Panc1 (cell line): ENCODE measurements around the gene MSI2. TPM values are rescaled to one million over a fixed set of nuclear protein-coding genes. Genes with fewer than 3 reads are reported as not detected.

Experiments used
- ATAC-seq: fragments of 200-7000 bp; cut with Tn5 transposase; 2 replicates; pipeline ENCODE4 v1.9.1; 2020; ENCODE audit warnings: mild to moderate bottlenecking, moderate library complexity
- BruUV-seq: library from RNA; stranded (reverse); fragments of 400-500 nt; replicated peaks from 2 replicates; lab custom pipeline; 2021; lab: Mats Ljungman, UMichigan
- CTCF ChIA-PET: fragments of 300-600 bp; sonication (Branson Sonifier 250); formaldehyde crosslinking; loops from one replicate; lab custom pipeline; 2022; ENCODE audit warnings: antibody characterized with exemption; lab: Charles Lee
- POLR2A ChIA-PET: fragments of 300-600 bp; sonication (Branson Sonifier 250); formaldehyde crosslinking; loops from one replicate; lab custom pipeline; 2022; ENCODE audit warnings: antibody characterized with exemption; lab: Charles Lee
- DNase-seq: peaks from one replicate; pipeline ENCODE4 v3.0.0-alpha.2; 2010; ENCODE audit warnings: low read depth, low spot score
- H3K27ac ChIP-seq: 2 replicates; pipeline ENCODE4 v1.5.1; 2011; ENCODE audit warnings: mild to moderate bottlenecking, low read length, inconsistent platforms
- H3K27me3 ChIP-seq: fragments of 200-500 bp; sonication (Bioruptor generic); 2 replicates; pipeline ENCODE4 v1.6.0; 2014; ENCODE audit warnings: low read length, inconsistent platforms; ENCODE audit not compliant: control insufficient read depth, insufficient read depth
- H3K36me3 ChIP-seq: fragments of 200-500 bp; sonication (Bioruptor generic); 2 replicates; pipeline ENCODE4 v1.5.1; 2014; ENCODE audit warnings: inconsistent platforms, mild to moderate bottlenecking, low read length, moderate library complexity; ENCODE audit not compliant: control insufficient read depth, insufficient read depth
- H3K4me1 ChIP-seq: 2 replicates; pipeline ENCODE4 v1.5.1; 2011; ENCODE audit warnings: inconsistent platforms, mild to moderate bottlenecking, low read length, moderate library complexity; ENCODE audit not compliant: control insufficient read depth, insufficient read depth
- H3K4me3 ChIP-seq, 2 experiments: 2 replicates each; pipeline ENCODE4 v1.5.1; 2011 to 2012; ENCODE audit warnings: low read depth in 2 of 2, low read length in 2 of 2, mild to moderate bottlenecking in 2 of 2, inconsistent platforms in 1 of 2, moderate library complexity in 1 of 2
- H3K9me3 ChIP-seq: fragments of 200-500 bp; sonication (Bioruptor generic); 2 replicates; pipeline ENCODE4 v1.5.1; 2014; ENCODE audit warnings: low read depth, mild to moderate bottlenecking, inconsistent platforms, low read length, moderate library complexity; ENCODE audit not compliant: control insufficient read depth, insufficient read depth
- POLR2AphosphoS5 ChIP-seq: IDR thresholded peaks from 2 replicates; pipeline ENCODE4 v1.6.1; 2012; ENCODE audit warnings: mild to moderate bottlenecking, low read depth, low read length, moderate library complexity
- SIN3A ChIP-seq: IDR thresholded peaks from 2 replicates; pipeline ENCODE4 v1.6.1; 2012; ENCODE audit warnings: low read depth, mild to moderate bottlenecking, low read length, moderate library complexity, borderline replicate concordance; ENCODE audit not compliant: insufficient read depth
- TCF7L2 ChIP-seq: IDR thresholded peaks from 2 replicates; pipeline ENCODE4 v1.6.1; 2011; ENCODE audit warnings: mild to moderate bottlenecking, low read depth, low read length, inconsistent platforms
- in situ Hi-C: cut with HindIII; loops from 2 replicates; pipeline ENCODE4 v1.10.0; 2016; ENCODE audit warnings: low sequenced_read_pairs, low pct_unique_long_range_greater_than_20kb
- intact Hi-C: fragments of 100-400 bp; cut with micrococcal nuclease; formaldehyde crosslinking; loops from one replicate; pipeline ENCODE4 v1.10.0; 2022; ENCODE audit not compliant: unreplicated experiment
- total RNA-seq: library from RNA; stranded (reverse); gene quantifications from one replicate; pipeline ENCODE4 v1.2.1, GENCODE V29; 2021; ENCODE audit not compliant: unreplicated experiment
- TF ChIP-seq, protein P1 (sequence below): fragments of 450-650 bp; IDR thresholded peaks from 2 replicates; pipeline ENCODE4 v1.5.1; 2017; ENCODE audit warnings: mild to moderate bottlenecking
- TF ChIP-seq, protein P2 (sequence below), 2 experiments: IDR thresholded peaks; 2 replicates each; pipeline ENCODE4 v1.6.1; 2011 to 2012; ENCODE audit warnings: low read depth in 2 of 2, control low read depth in 1 of 2, low read length in 1 of 2, mild to moderate bottlenecking in 1 of 2, moderate library complexity in 1 of 2; ENCODE audit not compliant: insufficient read depth in 1 of 2

MSI2 gene
- total RNA-seq, 1 experiment from 2014 or later: 38.5 TPM

DNA sequence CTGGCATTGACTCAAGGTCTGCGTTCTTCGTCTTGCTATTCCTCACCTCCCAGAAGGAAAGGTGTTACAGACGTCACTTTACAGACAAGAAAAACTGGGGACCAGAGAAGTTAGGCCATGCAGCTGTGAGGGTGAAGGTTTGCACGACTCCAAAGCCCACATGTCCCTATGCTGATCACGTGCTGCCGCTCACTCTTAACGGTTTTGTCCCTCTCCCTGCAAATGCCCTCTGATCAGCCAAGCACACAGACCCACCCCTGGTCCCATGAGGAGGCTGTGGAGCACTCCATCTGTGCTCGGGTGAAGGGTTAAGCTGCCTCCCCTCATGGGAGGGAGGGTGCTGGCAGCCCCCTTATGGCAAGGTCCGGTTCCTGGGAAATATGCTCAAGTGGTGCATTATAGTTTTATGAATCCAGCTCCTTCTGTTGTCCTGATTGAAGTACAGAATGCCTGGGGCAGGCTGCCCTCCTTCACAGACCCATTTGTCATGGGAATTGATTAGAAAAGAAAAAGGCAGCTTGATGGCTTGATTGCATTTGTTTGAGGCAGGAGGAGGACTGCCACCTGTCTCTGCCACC is 470.0 kb downstream of the MSI2 start:
- Histone ChIP-seq H3K9me3 (no peaks in the 10 kb centered on the region), H3K36me3 (no peaks in the 10 kb centered on the region), H3K4me1 (no peaks in the 10 kb centered on the region), H3K27me3 (no peaks in the 10 kb centered on the region), H3K4me3 (no peak overlapping the region), H3K27ac (no peak overlapping the region)
- CTCF ChIA-PET: no interaction called here
- no TSS peak for BruUV-seq
- DNase-seq (no peak), ATAC-seq (no peak)
- TF ChIP-seq TCF7L2 (no peak), POLR2AphosphoS5 (no peak), SIN3A (no peak)
- TF ChIP-seq, protein P1, sequence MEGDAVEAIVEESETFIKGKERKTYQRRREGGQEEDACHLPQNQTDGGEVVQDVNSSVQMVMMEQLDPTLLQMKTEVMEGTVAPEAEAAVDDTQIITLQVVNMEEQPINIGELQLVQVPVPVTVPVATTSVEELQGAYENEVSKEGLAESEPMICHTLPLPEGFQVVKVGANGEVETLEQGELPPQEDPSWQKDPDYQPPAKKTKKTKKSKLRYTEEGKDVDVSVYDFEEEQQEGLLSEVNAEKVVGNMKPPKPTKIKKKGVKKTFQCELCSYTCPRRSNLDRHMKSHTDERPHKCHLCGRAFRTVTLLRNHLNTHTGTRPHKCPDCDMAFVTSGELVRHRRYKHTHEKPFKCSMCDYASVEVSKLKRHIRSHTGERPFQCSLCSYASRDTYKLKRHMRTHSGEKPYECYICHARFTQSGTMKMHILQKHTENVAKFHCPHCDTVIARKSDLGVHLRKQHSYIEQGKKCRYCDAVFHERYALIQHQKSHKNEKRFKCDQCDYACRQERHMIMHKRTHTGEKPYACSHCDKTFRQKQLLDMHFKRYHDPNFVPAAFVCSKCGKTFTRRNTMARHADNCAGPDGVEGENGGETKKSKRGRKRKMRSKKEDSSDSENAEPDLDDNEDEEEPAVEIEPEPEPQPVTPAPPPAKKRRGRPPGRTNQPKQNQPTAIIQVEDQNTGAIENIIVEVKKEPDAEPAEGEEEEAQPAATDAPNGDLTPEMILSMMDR: no peak
- TF ChIP-seq, protein P2, sequence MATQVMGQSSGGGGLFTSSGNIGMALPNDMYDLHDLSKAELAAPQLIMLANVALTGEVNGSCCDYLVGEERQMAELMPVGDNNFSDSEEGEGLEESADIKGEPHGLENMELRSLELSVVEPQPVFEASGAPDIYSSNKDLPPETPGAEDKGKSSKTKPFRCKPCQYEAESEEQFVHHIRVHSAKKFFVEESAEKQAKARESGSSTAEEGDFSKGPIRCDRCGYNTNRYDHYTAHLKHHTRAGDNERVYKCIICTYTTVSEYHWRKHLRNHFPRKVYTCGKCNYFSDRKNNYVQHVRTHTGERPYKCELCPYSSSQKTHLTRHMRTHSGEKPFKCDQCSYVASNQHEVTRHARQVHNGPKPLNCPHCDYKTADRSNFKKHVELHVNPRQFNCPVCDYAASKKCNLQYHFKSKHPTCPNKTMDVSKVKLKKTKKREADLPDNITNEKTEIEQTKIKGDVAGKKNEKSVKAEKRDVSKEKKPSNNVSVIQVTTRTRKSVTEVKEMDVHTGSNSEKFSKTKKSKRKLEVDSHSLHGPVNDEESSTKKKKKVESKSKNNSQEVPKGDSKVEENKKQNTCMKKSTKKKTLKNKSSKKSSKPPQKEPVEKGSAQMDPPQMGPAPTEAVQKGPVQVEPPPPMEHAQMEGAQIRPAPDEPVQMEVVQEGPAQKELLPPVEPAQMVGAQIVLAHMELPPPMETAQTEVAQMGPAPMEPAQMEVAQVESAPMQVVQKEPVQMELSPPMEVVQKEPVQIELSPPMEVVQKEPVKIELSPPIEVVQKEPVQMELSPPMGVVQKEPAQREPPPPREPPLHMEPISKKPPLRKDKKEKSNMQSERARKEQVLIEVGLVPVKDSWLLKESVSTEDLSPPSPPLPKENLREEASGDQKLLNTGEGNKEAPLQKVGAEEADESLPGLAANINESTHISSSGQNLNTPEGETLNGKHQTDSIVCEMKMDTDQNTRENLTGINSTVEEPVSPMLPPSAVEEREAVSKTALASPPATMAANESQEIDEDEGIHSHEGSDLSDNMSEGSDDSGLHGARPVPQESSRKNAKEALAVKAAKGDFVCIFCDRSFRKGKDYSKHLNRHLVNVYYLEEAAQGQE (IDR thresholded peaks at IDR 0.05; ENCODE audit: insufficient read depth in 1 of 2, low read depth in 2 of 2, low read length in 1 of 2): no peak
- intact Hi-C loops (no loop called here), in situ Hi-C loops (no loop called here)
- POLR2A ChIA-PET: no interaction called here

DNA sequence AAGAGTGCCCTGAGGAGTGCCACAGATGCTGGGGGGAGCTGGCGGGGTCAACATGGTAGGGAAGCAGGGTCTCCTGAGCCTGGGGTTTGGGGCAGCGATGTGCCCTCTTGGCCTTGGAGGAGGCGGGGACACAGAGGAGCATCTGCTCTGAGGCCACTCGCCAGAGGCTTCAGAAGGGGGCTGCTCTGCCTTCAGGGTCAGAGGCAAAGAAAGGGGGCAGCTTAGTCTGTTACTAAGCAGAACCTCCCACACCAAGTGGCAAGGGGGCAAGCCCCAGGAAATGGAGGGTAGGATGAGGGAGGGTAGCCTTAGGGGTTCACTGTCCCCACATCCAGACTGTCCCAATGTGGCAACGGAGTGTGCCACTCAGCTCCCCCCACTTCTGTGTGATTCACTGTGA is 470.5 kb downstream of the MSI2 start:
- no TSS peak for BruUV-seq
- POLR2A ChIA-PET: no interaction called here

More for the DNA sequence above, 470.5 kb downstream of the MSI2 start:
- H3K4me1 ChIP-seq: no peaks in the 10 kb centered on the region
- peaks cover 3% of the 10 kb centered on the region; the same call in 1 of the 2 replicates for H3K27me3 ChIP-seq
- no peak for ATAC-seq
- H3K4me3 ChIP-seq: no peak overlapping the region
- no peak overlapping the region for H3K27ac ChIP-seq
- DNase-seq: no peak
- intact Hi-C loops (no loop called here), in situ Hi-C loops (no loop called here)
- no peaks in the 10 kb centered on the region for H3K9me3 ChIP-seq
- TF ChIP-seq POLR2AphosphoS5 (no peak), SIN3A (no peak), TCF7L2 (no peak)
- TF ChIP-seq, protein P2 (IDR thresholded peaks at IDR 0.05; ENCODE audit: insufficient read depth in 1 of 2, low read depth in 2 of 2, low read length in 1 of 2): no peak
- TF ChIP-seq, protein P1: no peak
- CTCF ChIA-PET: no interaction called here
- no peaks in the 10 kb centered on the region for H3K36me3 ChIP-seq
